ENCODE data around the gene RTN4.

DNA sequence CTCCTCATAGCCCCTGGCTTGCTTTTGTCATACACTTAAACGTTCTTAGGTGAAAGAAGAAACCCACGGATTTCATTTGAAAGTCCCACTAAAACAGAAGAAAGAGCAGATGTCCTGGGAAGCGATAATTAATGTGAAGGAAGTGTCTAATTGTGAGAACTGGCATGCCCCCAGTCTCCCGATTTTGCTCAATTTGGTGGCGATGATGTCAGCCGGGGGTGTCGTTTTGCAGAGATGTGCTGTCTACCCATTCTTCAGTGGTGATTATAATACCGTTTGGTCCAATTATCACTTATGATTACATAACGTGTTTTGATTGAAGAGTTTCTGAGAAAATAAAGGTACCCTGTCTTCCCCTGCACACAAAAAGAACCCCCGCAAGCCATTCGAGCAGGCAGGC is 103.1 kb downstream of the RTN4 start:
- no peak for TF ChIP-seq CTCF (IDR thresholded peaks at IDR 0.05; ENCODE audit: poor library complexity)
- no peak for TF ChIP-seq EZH2phosphoT487 (IDR thresholded peaks at IDR 0.05; ENCODE audit: low read depth, severe bottlenecking, unreplicated experiment)
- TF ChIP-seq EZH2 (IDR thresholded peaks at IDR 0.05; ENCODE audit: borderline replicate concordance) = no peak
